Ectodermal cell (in vitro differentiated cells): Measurements from ENCODE around the gene FAM151B.

Experiments
- H3K27ac ChIP-seq: 2 replicates; pipeline ENCODE4 v1.7.0; 2013; ENCODE audit warnings: mild to moderate bottlenecking, low read depth, low read length; ENCODE audit not compliant: insufficient read depth, poor library complexity, severe bottlenecking
- H3K27me3 ChIP-seq: 2 replicates; pipeline ENCODE4 v1.7.0; 2013; ENCODE audit warnings: mild to moderate bottlenecking, low read length; ENCODE audit not compliant: insufficient read depth, control insufficient read depth, poor library complexity, severe bottlenecking
- H3K36me3 ChIP-seq: one replicate; pipeline ENCODE4 v1.7.0; 2013; ENCODE audit warnings: low read length; ENCODE audit not compliant: control insufficient read depth, insufficient read depth
- H3K4me1 ChIP-seq: one replicate; pipeline ENCODE4 v1.7.0; 2013; ENCODE audit warnings: low read length; ENCODE audit not compliant: control insufficient read depth, insufficient read depth
- H3K4me3 ChIP-seq: 2 replicates; pipeline ENCODE4 v1.7.0; 2013; ENCODE audit warnings: low read depth, low read length, control low read depth; ENCODE audit not compliant: insufficient read depth
- H3K9me3 ChIP-seq: 2 replicates; pipeline ENCODE4 v1.7.0; 2013; ENCODE audit warnings: mild to moderate bottlenecking, low read length, moderate library complexity; ENCODE audit not compliant: control insufficient read depth
- WGBS, 2 experiments: methylation state at CpG; one replicate each; pipeline ENCODE4 v1.1.7; 2013; ENCODE audit warnings: missing lambda C conversion rate in 2 of 2; 5-methylcytosine and 5-hydroxymethylcytosine counted together

Gene FAM151B

DNA sequence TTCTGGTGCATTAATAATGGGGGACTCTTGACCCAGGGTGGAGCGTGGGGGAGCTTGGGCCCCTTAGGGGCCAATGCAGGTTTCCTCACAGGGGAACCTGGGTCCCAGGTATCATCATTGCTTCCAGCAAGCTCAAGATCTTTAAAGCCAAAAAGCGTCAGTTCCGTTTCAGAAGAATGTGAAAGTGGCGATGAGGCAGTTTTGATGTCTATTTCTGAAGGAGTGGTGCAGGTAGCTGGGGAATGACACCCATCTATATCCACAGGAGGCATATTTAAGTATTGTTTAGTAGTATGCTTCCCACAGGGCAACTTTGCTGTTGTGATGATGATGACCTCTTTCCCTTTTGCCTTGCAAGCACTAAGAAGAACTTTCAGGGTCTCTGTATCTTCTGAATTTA lies 71.3 kb downstream of the FAM151B start:
- Histone ChIP-seq H3K27ac (no peak overlapping the region), H3K9me3 (no peaks in the 10 kb centered on the region), H3K27me3 (peaks cover 6% of the 10 kb centered on the region), H3K4me1 (peaks cover 6% of the 10 kb centered on the region), H3K4me3 (no peak overlapping the region), H3K36me3 (no peaks in the 10 kb centered on the region)
- WGBS, 2 experiments: 94 to 96% methylated on average over 4 of the region's 4 CpGs

DNA sequence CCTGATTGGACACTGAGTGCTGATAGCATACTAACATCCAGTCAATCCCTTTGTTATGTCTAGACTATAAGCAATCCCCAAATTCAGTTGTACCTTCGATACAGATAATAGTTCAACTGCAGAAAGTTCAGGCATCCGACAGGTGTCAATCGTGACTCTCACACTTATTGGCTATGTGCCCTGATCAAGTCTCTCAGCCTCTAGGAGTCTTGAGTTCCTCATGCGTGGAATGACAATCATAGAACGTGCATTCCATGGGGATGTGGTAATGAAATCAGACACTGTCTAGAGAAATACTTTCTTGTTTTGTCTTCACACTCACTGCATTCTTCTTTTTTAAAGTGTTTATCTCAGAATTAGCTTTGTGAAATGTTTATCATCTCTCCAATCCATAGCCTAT lies 77.4 kb downstream of the FAM151B start:
- peaks cover 54% of the 10 kb centered on the region for H3K27me3 ChIP-seq
- WGBS, 2 experiments: 91 to 93% methylated on average over 5 of the region's 5 CpGs

DNA sequence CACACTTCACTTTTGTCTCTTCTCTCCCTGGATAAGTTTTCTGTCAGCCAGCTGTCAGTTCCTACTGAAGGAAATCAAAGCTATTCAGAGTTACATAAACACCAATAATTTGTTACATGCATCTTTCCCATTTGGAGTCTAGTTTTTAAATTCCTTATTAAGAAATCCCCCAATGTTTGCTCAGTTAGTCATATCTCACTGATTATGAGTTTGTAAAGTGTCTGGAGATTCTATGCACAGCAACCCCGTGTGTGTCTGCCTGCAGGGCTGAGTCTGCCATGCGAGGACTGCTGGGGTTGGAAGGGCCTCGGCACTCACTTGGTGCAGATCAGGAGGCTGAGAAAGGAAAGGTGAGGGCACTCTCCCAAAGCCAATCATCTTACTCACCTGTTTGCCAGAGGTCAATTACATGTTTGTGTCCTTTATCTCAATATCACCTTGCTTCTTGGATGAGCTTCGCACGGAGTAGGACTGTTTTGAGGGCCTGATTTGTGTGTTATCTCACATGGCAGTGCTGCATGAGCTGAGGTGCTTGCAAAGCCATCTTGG lies 78.9 kb downstream of the FAM151B start:
- Histone ChIP-seq H3K27me3 (peaks cover 69% of the 10 kb centered on the region), H3K4me1 (peaks cover 9% of the 10 kb centered on the region), H3K36me3 (no peaks in the 10 kb centered on the region), H3K27ac (no peak overlapping the region), H3K9me3 (no peaks in the 10 kb centered on the region), H3K4me3 (no peak overlapping the region)
- WGBS, 2 experiments: 86 to 89% methylated on average over 5 of the region's 5 CpGs

More for the DNA sequence above, 77.4 kb downstream of the FAM151B start:
- Histone ChIP-seq H3K27ac (no peak overlapping the region), H3K4me3 (no peak overlapping the region), H3K4me1 (peaks cover 11% of the 10 kb centered on the region), H3K36me3 (no peaks in the 10 kb centered on the region), H3K9me3 (no peaks in the 10 kb centered on the region)

DNA sequence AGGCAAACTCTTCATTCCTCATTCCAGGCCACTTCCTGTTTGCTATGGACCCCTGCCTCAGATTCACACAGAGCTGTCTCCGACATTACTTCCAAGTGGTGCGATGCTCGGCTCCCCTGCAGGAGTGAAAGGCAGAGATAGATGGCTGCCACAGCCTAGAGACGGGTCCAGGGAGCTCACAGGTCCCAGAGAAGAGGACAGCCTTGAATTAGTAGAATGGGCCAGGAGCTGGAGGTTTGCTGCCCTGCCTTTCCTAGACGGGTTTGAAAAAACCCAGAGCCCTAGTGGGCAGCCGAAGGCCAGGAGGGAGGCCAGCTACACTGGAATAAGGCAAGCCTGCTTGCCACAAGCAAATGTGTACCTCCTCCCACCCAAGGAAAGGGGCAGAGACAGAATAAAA lies 80.4 kb downstream of the FAM151B start:
- Histone ChIP-seq H3K4me1 (peaks cover 5% of the 10 kb centered on the region), H3K27me3 (peaks cover 83% of the 10 kb centered on the region), H3K4me3 (no peak overlapping the region), H3K9me3 (no peaks in the 10 kb centered on the region), H3K36me3 (no peaks in the 10 kb centered on the region), H3K27ac (no peak overlapping the region)
- WGBS, 2 experiments: 68 to 74% methylated on average over 6 of the region's 6 CpGs

DNA sequence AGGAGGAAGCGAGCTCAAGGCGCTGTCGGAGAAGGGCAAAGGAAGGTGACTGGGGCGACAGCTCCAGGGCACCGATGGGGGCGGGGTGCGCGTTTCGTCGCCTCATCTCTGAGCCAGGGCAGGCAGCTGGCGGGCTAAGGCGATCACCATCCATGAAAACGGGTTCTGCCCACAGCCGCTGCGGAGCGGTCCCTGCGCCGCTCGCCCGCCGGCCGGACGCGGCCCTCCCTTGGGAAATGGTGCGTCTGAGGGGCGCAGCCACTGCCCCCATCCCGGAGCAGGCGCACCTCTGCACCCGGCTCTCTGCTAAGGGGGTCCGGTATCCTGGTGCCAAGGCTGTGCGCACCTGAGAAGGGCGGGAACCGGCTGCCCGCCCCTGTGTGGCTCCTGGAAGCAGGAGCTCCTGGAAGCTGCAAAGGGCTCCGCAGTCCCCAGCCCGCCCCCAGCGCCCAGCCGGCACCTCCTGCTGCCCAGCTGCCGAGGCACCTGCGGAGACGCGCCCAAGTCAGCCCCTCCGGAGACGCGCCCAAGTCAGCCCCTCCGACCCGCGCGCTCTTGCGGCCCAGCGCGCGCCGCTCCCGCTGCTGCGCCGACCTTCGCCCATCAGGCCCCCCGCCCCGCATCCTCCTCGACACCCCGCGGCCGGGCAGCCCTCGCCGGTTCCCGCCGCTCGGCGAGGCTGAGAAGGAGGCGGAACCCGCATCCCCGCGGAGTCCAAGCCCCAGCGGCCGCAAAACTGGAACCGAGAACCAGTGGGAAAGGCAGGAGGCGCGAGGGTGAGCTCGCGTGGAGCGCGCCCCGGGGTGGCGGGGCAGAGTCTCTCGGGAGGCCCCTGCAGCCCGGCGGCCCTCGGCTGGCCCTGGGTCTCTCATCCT lies 81.4 kb downstream of the FAM151B start:
- 2% methylated on average over 89 of the region's 89 CpGs for WGBS, 2 experiments

DNA sequence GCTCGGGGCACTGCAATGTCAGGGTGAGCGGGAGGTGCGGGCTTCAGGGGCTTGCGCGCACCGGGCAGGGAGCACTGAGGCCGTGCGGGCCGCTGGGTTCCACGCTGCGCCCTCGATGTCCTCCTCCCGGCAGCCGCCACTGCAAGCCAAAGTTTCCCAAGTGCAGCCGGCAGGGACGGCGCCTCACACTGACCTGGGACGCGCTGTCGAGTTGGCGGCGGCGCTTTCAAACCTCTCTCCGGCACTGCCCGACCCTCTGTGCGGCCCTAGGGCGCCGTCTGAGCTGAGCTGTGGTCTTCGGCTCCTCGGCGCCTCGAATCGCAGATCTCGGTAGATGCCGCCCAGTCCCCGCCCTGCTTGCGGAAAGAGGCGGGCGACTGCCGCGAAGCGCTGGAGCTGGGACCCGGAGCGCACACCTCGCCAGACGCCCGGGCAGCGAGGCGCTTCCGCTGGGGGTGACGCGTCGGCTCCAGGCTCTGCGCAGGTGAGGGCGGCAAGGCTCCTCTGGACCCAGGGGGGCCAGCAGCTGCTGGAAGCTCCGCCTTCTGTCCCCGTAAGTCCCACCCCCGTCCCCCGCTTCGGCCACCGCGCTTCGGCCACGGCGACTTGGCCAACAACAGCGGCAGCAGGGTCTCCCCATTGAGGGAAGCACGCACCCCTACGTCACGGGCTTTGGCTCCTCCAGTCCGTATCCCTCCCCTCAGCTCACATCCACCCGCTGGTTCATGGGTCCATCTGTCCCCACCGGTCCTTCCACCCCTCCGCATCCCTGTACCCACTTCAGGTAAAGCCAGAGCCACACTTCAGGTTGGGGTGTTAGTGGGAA lies 82.3 kb downstream of the FAM151B start, which contains the start of gene ANKRD34B:
TSS of gene ANKRD34B (minus strand) at position 320 of the 826 bp plus-strand sequence. CDS start 10,261 bp downstream, outside the sequence.
- WGBS, 2 experiments: 2% methylated on average over 73 of the region's 73 CpGs

More for the DNA sequence above, 81.4 kb downstream of the FAM151B start:
- H3K4me1 ChIP-seq: peaks cover 5% of the 10 kb centered on the region
- H3K36me3 ChIP-seq: no peaks in the 10 kb centered on the region
- H3K27me3 ChIP-seq: peaks cover 80% of the 10 kb centered on the region
- H3K9me3 ChIP-seq: no peaks in the 10 kb centered on the region
- H3K4me3 ChIP-seq: peak overlapping the region; percentile 34
- no peak overlapping the region for H3K27ac ChIP-seq

DNA sequence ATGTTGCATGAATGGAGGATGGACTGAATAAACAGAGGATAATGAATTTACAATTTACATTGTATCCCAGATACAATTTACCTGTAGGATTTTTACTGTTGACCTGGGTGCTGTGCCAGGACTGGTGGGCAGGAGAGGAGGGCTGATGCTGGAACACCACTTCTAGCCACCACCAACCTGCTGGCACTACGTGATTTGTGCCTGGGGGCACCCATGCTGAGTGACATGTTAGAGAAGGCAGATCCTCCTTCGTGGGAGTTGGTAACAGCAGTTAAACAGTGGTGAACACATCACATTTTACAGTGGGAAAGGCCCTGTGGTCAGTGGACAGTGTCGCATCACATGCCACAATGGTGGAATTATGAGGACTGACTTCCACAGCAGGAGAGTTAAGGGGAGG lies 85.2 kb downstream of the FAM151B start:
- peaks cover 5% of the 10 kb centered on the region for H3K4me1 ChIP-seq
- no peaks in the 10 kb centered on the region for H3K9me3 ChIP-seq
- H3K36me3 ChIP-seq: no peaks in the 10 kb centered on the region
- peaks cover 54% of the 10 kb centered on the region for H3K27me3 ChIP-seq
- H3K27ac ChIP-seq: no peak overlapping the region
- WGBS, 2 experiments: 77 to 87% methylated on average over 3 of the region's 3 CpGs
- H3K4me3 ChIP-seq: no peak overlapping the region

More for the DNA sequence above, 82.3 kb downstream of the FAM151B start, which contains the start of gene ANKRD34B:
- no peaks in the 10 kb centered on the region for H3K36me3 ChIP-seq
- no peak within 1 kb of the TSS for H3K27ac ChIP-seq
- peak within 1 kb of the TSS; percentile 34 for H3K4me3 ChIP-seq
- peaks cover 5% of the 10 kb centered on the region for H3K4me1 ChIP-seq
- H3K9me3 ChIP-seq: no peaks in the 10 kb centered on the region
- H3K27me3 ChIP-seq: peaks cover 80% of the 10 kb centered on the region

DNA sequence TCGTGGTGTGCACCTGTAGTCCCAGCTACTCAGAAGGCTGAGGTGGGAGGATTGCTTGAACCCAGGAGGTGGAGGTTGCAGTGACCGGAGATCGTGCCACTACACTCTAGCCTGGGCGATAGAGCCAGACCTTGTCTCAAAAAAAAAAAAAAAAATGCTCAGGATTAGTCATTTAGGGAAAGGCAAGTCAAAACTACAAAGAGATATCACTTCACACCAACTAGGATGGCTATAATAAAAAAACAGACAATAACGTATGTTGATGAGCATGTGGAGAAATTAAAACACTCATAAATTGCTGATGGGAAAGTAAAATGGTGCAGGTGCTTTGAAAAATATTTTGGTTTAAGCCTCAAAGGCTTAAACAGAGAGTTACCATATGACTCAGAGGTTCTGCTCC lies 88.5 kb downstream of the FAM151B start:
- H3K27me3 ChIP-seq: peaks cover 21% of the 10 kb centered on the region
- WGBS, 2 experiments: 84 to 90% methylated on average over 4 to 5 of the region's 5 CpGs

DNA sequence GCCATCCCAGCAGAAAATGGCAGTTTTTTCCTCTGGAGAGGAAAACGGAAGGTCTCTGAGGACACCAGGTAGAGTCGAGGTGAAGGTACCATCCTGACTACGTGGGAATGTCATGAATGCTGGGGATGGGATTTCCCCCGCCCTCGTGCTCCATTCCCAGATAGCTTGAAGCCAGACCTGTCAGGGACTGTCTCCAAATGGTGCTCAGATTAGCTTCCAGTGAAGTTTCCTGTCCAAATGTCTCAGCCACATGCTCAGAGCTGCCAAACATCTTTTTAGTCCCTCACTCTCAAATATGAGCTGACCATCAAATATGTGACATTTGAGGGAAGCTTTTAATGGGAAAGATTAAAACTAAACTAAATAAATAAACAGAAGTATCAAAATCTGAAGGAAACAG lies 89.8 kb downstream of the FAM151B start:
- Histone ChIP-seq H3K4me3 (no peak overlapping the region), H3K27me3 (peaks cover 8% of the 10 kb centered on the region), H3K9me3 (no peaks in the 10 kb centered on the region), H3K4me1 (no peaks in the 10 kb centered on the region), H3K36me3 (no peaks in the 10 kb centered on the region), H3K27ac (no peak overlapping the region)
- 60 to 61% methylated on average over 5 of the region's 5 CpGs for WGBS, 2 experiments

More for the DNA sequence above, 88.5 kb downstream of the FAM151B start:
- no peaks in the 10 kb centered on the region for H3K9me3 ChIP-seq
- no peaks in the 10 kb centered on the region for H3K4me1 ChIP-seq
- no peak overlapping the region for H3K27ac ChIP-seq
- no peaks in the 10 kb centered on the region for H3K36me3 ChIP-seq
- no peak overlapping the region for H3K4me3 ChIP-seq

DNA sequence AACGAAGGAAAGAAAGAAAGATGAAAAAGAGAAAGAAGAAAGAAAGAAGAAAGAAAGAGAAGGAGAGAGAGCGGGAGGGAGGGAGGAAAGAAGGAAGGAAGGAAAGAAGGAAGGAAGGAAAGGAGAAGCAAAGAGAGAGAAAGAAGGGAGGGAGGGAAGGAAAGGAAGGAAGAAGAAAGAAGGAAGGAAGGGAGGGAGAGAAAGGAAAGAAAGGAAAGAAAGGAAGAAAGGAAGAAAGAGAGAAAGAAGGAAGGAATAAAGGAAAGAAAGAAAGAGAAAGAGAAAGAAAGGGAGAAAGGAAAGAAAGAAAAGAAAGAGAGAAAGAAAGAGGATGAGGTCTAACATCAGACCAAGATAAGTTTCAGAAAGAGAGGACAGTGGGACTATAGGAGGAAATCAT lies 91.2 kb downstream of the FAM151B start:
- Histone ChIP-seq H3K36me3 (no peaks in the 10 kb centered on the region), H3K27ac (no peak overlapping the region), H3K9me3 (no peaks in the 10 kb centered on the region), H3K4me3 (no peak overlapping the region), H3K4me1 (no peaks in the 10 kb centered on the region), H3K27me3 (no peaks in the 10 kb centered on the region)
- WGBS, 2 experiments: 91 to 94% methylated on average over 2 of the region's 2 CpGs
